ENCODE measurements around the gene CDH4.

GRCh38 chr20:61686051-61686936, 434.2 kb downstream of the CDH4 start:
- TF ChIP-seq, protein P1, sequence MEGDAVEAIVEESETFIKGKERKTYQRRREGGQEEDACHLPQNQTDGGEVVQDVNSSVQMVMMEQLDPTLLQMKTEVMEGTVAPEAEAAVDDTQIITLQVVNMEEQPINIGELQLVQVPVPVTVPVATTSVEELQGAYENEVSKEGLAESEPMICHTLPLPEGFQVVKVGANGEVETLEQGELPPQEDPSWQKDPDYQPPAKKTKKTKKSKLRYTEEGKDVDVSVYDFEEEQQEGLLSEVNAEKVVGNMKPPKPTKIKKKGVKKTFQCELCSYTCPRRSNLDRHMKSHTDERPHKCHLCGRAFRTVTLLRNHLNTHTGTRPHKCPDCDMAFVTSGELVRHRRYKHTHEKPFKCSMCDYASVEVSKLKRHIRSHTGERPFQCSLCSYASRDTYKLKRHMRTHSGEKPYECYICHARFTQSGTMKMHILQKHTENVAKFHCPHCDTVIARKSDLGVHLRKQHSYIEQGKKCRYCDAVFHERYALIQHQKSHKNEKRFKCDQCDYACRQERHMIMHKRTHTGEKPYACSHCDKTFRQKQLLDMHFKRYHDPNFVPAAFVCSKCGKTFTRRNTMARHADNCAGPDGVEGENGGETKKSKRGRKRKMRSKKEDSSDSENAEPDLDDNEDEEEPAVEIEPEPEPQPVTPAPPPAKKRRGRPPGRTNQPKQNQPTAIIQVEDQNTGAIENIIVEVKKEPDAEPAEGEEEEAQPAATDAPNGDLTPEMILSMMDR (IDR thresholded peaks at IDR 0.05) = no peak
- TF ChIP-seq, protein P2, sequence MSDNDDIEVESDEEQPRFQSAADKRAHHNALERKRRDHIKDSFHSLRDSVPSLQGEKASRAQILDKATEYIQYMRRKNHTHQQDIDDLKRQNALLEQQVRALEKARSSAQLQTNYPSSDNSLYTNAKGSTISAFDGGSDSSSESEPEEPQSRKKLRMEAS (CRISPR knock-in tag; IDR thresholded peaks at IDR 0.05) = no peak
- TF ChIP-seq JUN (CRISPR knock-in tag; IDR thresholded peaks at IDR 0.05) (no peak), IRF2 (CRISPR knock-in tag; IDR thresholded peaks at IDR 0.05; ENCODE audit: borderline replicate concordance, low read depth) (no peak)
